GM18505 (cell line): ENCODE data around the gene RBM33.

Experiments used
- ATAC-seq: cut with Tn5 transposase; IDR thresholded peaks from one replicate; pipeline ENCODE4 v1.9.1; 2021; ENCODE audit not compliant: unreplicated experiment
- POLR2A ChIP-seq: IDR thresholded peaks from 4 replicates; pipeline ENCODE4 v1.6.1; 2011; ENCODE audit warnings: borderline replicate concordance; ENCODE audit not compliant: insufficient read depth, insufficient read length; ENCODE audit errors: extremely low read depth

RBM33 gene

DNA sequence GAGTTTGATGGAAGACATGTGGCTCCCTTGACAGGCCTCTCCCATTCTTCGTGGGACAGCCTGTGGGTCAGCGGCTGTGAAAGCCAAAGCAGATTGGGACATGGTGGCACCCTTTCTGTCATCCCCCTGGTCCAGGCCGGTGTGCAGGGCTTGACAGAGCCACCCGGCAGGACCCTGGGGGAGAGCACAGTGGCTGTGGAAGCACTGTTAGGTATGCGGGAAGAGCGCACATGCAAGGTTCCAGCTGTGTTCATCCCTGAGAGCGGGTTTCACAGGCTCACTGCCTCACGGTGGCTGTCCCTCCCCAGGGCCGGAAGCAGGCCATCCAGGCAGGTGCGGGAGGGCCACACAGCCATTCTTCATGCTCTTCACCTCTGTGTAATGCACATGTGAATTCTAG lies 138.0 kb downstream of the RBM33 start:
- no peak for TF ChIP-seq POLR2A
- ATAC-seq: no peak

DNA sequence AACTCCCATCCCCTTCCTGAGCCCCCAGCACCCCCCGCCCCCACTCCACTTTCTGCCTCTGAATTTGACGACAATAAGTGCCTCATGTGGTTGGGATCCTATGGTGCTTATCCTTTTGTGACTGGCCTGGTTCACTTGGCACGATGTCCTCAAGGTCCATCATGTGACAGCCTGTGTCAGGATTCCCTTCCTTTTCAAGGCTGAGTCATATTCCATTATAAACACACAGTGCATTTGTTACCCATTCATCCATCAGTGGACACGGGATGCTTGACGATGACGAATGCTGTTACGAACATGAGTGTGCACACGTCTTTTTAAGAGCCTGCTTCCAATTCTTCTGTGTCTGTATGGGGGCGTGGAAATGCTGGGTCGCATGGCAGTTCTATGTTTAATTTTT lies 141.1 kb downstream of the RBM33 start:
- ATAC-seq: no peak
- no peak for TF ChIP-seq POLR2A

DNA sequence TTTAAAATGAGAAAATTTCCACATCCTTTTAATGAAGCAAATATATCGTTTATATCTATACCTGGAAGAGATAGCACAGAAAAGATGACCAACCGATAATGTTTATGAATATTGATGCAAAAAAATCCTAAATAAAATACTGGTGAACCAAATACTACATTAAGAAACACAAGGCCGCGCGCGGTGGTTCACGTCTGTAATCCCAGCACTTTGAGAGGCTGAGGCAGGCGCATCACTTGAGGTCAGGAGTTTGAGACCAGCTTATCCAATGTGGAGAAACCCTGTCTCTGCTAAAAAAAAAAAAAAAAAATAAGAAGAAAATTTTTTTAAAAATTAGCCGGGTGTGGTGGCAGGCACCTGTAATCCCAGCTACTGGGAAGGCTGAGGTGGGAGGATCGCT lies 142.0 kb downstream of the RBM33 start:
- no peak for ATAC-seq
- TF ChIP-seq POLR2A: no peak

GRCh38 chr7:155787171-155787851 lies 142.8 kb downstream of the RBM33 start:
- TF ChIP-seq POLR2A: no peak
- no peak for ATAC-seq

DNA sequence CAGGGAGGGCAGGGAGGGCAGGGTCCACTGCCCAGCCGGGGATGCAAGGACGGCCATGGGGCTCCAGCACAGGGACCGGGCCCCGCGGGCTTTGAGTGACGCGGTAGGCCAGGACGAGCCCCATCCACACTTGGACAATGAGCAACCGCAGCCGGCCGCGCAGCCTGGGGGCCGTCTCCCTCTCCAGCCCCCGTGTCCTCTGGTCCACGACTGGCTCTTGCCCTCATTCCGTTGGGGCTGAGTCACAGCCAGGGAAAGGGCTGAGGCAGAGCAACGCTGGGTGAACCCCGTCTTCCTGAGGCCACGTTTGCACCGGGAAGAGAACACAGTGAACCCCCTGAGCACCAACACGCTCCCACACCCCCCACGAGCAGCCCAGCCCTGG lies 144.1 kb downstream of the RBM33 start:
- ATAC-seq: no peak
- no peak for TF ChIP-seq POLR2A

DNA sequence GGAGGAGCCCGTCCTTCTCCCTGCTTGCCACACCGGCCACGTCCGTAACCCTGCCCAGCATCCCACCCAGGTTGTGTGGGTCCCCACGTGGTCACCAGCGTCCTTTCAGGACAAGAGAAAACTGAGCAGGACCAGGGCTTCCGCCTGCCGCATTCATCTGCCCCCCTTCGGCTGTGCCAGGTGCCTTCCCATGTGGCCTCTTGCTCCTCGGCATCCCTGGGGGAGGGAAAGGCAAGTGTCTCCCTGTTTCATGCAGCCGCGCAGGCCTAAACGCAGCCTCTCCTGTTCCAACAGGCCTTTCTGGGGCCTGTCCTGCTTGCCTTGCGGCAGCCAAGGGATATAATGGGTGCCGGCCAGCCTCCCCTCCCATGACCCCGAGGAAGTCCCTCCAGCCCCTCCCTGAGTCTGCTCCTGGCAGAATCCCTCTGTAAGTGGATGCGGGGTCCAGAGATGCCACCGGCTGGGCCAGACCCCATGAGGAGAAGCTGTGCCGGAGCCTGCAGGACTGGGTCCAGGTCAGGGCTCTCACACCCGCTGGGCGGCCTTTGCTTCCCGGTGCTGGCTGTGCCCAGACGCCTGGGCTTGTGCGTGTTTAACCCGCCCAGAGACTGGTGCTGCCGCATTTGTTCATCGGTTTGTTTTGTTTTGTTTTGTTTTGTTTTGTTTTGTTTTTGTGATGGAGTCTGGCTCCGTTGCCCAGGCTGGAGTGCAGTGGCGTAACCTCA lies 144.7 kb downstream of the RBM33 start:
- TF ChIP-seq POLR2A: no peak
- no peak for ATAC-seq

- no peak for TF ChIP-seq POLR2A
- ATAC-seq: no peak
These were observed 146.2 kb downstream of the RBM33 start for GRCh38 chr7:155790666-155791065.

GRCh38 chr7:155791214-155791737 lies 146.8 kb downstream of the RBM33 start:
- TF ChIP-seq POLR2A: no peak
- ATAC-seq: no peak

DNA sequence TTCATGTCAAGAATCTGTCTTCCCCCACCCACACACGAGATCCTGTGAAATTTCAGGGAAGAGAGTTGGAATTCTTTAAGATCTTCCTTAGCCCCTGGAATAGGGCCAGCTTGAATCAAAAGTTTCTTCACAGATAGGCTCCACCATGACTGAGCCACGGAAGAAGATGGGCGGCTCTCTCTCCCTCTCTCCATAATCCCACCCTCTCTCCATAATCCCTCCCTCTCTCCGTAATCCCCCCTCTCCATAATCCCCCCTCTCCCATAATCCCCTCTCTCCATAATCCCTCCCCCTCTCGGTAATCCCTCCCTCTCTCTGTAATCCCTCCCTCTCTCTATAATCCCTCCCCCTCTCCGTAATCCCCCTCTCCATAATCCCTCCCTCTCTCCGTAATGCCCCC lies 147.4 kb downstream of the RBM33 start:
- ATAC-seq: no peak
- TF ChIP-seq POLR2A: no peak

DNA sequence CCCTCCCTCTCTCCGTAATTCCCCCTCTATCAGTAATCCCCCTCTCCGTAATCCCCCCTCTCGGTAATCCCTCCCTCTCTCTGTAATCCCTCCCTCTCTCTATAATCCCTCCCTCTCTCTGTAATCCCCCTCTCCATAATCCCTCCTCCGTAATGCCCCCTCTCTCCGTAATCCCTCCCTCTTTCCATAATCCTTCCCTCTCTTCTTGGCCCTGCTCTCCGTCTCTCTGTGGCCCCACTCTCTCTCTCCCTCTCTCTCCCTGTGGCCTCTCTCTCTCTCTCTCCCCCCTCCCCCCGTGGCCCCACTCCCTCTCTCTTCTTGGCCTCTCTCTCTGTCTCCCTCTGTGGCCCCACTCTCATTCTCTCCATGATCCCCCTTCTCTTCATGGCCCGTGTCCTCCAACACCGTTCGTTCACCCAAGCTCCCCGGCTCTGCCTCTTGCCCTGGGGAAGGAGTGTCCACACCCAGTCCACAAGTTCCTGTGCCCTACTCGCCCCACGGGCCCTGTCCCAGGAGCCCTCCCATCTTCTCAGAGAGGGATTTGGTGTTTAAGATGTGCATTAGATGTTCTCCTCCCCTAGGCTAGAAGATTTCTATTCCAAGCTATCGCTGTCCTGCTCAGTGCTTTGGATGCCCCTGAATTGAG lies 148.0 kb downstream of the RBM33 start:
- TF ChIP-seq POLR2A: no peak
- ATAC-seq: no peak

- no peak for ATAC-seq
- no peak for TF ChIP-seq POLR2A
These were observed 148.6 kb downstream of the RBM33 start for GRCh38 chr7:155792999-155793560.

- no peak for TF ChIP-seq POLR2A
- ATAC-seq: no peak
These were observed 149.3 kb downstream of the RBM33 start for GRCh38 chr7:155793720-155794119.

GRCh38 chr7:155794196-155794595 lies 149.7 kb downstream of the RBM33 start:
- no peak for TF ChIP-seq POLR2A
- no peak for ATAC-seq
